Choroid plexus epithelial cell (primary cell): ENCODE data around the gene BCDIN3D.

ENCODE experiments used
- DNase-seq: peaks from one replicate; pipeline ENCODE4 v3.0.0-alpha.2; 2010; ENCODE audit warnings: low read depth
- H3K4me3 ChIP-seq: 2 replicates; pipeline ENCODE4 v1.5.1; 2011; ENCODE audit warnings: low read depth, mild to moderate bottlenecking, control low read depth, low read length, moderate library complexity
- TF ChIP-seq, protein P1 (sequence below): conservative IDR thresholded peaks from 2 replicates; pipeline ENCODE4 v1.5.1; 2011; ENCODE audit warnings: low read depth, mild to moderate bottlenecking, control low read depth, inconsistent platforms, low read length, moderate library complexity

Gene BCDIN3D

DNA sequence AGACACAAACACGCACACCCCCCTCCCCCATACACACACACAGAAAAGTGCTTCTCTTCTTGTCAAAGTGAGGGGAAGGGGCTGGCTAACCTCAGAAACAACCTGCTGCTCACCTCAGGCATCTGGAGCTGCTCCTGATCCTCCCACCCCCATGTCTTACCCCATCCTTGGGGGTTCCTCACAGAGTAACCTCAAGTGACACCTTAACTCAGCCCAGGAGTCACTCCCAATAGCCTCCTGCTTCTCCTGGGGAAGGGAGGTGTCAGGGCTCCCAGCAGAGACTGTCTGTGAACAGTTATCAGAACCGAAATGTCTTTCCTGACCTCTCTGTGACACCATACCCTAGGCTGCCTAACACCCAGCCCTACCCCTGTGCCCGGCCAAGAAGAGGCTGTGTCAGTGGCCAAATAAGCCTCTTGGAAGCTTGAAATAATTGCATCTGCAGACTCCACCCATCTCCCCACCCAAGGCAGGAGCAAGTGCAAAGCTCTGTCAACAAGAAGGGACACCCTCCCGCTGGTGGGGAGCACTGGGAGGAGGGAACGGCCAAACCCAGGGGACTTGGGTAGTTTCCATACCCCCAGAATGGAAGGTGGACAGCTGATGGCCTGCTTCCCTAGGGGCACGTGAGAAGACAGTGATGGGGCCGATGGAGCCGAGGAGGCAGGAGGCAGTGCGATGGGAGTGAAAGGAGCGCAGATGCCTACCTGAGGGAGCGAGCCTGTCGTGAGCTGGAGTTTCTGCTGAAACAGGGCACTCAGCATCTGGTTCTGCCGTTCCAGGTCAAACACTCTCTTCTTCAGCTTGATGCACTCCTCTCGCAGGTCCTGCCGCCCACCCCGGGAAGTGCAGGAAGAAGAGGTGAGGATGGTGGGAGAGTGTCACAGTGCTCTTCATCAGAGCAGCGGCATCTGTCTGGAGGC, 41.5 kb downstream of the BCDIN3D start:
- no peak for DNase-seq
- H3K4me3 ChIP-seq: no peak overlapping the region
- TF ChIP-seq, protein P1, sequence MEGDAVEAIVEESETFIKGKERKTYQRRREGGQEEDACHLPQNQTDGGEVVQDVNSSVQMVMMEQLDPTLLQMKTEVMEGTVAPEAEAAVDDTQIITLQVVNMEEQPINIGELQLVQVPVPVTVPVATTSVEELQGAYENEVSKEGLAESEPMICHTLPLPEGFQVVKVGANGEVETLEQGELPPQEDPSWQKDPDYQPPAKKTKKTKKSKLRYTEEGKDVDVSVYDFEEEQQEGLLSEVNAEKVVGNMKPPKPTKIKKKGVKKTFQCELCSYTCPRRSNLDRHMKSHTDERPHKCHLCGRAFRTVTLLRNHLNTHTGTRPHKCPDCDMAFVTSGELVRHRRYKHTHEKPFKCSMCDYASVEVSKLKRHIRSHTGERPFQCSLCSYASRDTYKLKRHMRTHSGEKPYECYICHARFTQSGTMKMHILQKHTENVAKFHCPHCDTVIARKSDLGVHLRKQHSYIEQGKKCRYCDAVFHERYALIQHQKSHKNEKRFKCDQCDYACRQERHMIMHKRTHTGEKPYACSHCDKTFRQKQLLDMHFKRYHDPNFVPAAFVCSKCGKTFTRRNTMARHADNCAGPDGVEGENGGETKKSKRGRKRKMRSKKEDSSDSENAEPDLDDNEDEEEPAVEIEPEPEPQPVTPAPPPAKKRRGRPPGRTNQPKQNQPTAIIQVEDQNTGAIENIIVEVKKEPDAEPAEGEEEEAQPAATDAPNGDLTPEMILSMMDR: no peak

DNA sequence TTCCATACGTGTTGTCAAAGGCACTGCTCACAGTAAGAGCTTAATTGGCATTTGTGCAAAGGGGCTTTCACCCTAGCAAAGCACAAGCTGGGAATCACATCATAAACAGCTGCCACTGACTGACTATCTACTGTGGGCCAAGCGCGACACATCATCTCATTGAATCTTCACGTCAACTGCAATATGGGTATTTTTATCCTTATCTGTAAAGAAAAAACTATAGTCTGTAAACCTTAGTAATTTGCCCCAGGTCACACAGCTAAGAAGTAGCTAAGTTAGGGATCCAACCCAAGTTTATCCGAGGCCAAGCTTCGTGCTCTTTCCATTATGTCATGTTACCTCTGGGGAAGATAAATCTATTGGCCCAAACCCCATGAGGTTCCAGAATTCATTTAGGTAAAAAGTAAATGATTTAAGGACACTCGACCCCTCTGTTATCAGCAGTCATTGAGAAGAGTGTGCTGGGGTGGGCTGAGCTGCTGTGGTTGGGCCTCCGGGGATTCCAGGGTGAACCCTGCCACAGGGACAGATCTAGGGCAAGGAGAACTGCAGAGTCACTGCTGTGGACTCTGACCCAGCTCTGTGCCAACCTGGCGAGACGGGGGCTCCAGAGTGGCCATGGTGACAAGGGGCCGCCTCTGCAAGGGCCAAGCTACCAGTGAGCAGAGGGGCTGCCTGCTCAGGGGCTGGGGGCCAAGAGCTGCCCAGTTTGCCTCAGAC, 42.3 kb downstream of the BCDIN3D start:
- TF ChIP-seq, protein P1: no peak
- no peak for DNase-seq
- H3K4me3 ChIP-seq: no peak overlapping the region

DNA sequence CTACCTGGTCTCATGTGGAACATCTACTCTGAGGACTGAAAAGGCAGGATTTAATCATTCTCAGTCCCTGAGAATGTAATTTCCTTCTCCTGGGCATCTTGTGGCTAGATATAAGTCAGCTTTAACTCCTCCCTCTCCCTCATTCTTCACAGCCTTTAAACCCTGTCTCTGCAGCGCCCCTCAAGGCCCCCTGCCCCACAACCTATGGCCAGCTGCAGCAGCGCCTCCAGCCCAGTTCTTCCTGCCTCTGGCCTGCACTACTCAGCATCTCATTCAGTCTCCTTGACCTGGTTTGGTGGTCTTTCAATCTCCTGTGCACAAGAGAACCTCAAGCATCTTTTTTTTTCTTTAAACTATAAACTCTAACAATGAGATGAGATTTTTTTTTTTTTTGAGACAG, 44.0 kb downstream of the BCDIN3D start:
- TF ChIP-seq, protein P1: no peak
- no peak overlapping the region for H3K4me3 ChIP-seq
- no peak for DNase-seq

DNA sequence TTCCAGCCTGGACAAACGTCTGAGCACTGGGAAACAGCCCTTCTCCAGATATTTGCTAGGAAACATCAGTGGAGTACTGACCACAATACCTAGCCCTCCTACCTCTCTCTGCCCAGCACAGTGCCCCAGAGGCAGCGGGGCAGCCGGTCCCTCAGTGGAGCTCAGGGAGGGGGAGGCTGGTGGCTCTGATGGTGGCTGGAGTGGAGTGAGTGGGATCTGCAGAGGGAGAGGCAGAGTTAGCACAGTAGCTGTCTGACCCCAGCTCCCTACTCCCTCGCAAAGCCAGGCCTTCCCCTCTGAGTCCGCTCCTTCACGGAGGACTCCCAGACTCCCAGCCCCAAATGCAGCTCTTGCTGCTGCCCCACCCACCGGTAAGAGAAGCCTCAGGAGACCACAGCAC, 44.7 kb downstream of the BCDIN3D start:
- TF ChIP-seq, protein P1: no peak
- no peak for DNase-seq
- H3K4me3 ChIP-seq: no peak overlapping the region

DNA sequence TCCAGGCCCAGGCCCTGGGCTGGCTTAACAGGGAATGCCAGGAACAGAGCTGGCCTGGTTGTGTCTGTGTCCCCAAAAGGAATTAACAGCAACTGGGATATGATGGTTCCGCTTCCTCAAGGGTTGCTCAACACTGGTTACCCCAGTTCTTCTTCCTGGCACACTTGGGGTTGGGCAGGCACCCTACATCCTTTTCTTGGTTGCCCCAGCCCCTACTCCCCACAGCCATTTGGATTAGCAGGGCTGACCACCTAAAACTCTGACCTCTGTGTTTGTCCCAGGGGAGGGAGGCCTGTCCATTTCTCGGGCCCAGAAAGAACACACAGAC, 45.5 kb downstream of the BCDIN3D start:
- H3K4me3 ChIP-seq: no peak overlapping the region
- TF ChIP-seq, protein P1: no peak
- DNase-seq: no peak

DNA sequence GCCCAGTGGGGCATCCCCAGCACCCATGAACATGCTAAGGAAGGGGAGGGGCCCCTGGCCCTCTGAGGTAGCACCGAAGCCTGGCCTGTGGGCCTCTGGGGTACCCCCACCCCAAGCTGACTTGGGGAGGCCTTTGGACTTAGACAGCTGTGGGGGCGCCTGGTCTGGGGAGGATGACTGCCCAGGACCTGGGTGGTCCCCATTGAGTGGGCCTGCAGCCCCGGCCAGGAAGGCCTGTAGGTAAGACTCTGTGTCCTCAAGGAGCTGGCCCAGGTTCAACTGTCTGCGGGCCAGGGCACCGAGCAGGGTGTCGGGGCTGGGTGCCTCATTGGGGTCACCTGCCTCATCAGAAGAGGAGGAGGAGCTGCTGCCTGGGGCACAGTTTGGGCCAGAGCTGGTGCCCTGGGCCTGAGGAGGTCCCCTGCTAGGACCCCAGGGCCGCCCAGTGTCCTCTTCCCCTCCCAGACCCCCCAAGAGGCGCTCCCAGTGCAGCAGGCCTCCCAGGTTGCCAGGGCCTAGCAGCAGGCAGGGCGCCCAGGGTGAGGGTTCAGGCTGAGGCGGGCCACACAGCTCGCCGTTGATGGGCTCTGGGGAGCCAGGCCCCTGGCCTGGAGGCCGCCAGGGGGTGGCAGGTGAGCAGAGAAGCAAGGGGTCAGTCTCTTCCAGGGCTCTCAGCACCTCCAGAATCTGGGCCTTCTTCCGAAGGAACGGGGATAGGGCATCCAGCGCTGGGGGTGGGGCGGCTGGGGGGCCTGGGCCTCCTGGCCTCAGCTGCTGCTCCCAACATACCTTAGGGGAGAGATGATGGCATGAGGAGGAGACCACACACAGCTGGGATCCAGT, 46.1 kb downstream of the BCDIN3D start:
- no peak overlapping the region for H3K4me3 ChIP-seq
- no peak for DNase-seq
- TF ChIP-seq, protein P1: no peak
